ENCODE measurements around the gene REPIN1.
A peak's percentile ranks its signal among the peaks of the same experiment; 100 is the strongest.

Gene REPIN1

DNA sequence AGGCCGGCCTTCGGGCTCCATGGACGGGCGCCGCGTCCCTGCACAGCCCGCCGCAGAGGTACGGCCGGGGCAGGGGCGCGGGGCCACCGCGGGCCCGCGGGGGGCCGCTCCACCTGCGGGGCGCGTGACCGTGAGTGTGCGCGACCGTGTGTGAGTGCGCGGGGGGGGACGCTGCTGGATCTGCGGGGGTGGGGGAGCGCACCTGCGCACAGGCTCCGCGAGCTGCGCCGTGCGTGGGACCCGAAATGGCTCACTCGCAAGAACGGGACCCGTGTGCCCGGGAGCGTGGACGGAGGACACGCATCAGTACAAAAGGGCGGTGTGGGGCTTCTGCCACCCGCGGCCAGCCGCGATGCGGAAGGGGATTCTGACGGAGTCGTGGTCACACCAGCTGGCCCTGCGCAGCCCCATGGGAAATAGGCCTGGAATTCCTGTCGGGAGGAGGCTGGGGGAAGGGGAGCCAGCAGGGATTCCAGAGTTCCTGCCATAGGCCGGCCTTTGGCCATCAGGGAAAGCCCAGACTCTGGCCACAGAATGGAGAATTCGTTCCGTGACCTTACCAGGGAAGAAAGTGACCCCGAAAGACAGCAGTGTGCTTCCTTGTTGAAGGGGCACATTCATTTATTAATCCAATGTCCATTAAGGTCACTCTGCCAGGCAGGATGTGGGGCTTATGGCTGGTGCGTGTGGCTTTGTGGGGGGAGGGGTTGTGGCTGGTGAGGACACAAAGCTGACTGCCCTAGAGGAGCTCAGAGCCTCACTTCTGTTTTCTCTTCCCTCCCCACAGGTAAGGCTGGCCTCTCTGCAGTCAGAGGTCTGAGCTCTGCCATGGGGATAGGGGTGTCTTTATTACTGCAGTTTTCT, 494 bp downstream of the REPIN1 start:
- peak; percentile 10 for ATAC-seq (ENCODE audit: insufficient read depth, low read depth)
- H3K27ac ChIP-seq (ENCODE audit: low read length), result peak overlapping the region; percentile 97
- peaks cover 25% of the 10 kb centered on the region for H4K20me1 ChIP-seq (ENCODE audit: insufficient read depth, low read length)
- DNase-seq, result peak; percentile 75
- H3K27me3 ChIP-seq (ENCODE audit: insufficient read depth, low read length, poor library complexity), result no peaks in the 10 kb centered on the region
- TF ChIP-seq CTCF (IDR thresholded peaks at IDR 0.05; ENCODE audit: borderline replicate concordance, extremely low read depth, low read length, poor library complexity, severe bottlenecking) (no peak), EZH2 (IDR thresholded peaks at IDR 0.05; ENCODE audit: borderline replicate concordance, low read depth, low read length, severe bottlenecking) (no peak)
- peaks cover 66% of the 10 kb centered on the region for H3K4me1 ChIP-seq (ENCODE audit: insufficient read depth, low read length)
- H2AFZ ChIP-seq (ENCODE audit: low read depth, low read length), result no peak overlapping the region
- peaks cover 96% of the 10 kb centered on the region for H3K79me2 ChIP-seq (ENCODE audit: insufficient read depth, low read length)
- peak overlapping the region; percentile 83 for H3K4me2 ChIP-seq (ENCODE audit: insufficient read depth, low read length)
- peak overlapping the region; percentile 61 to 66 for H3K4me3 ChIP-seq (ENCODE audit: low read depth in 1 of 2, low read length in 2 of 2)
- H3K9me3 ChIP-seq (ENCODE audit: insufficient read depth, low read length, severe bottlenecking), result no peaks in the 10 kb centered on the region
- H3K36me3 ChIP-seq (ENCODE audit: insufficient read depth, low read length), result peaks cover 54% of the 10 kb centered on the region
- peak overlapping the region; percentile 95 for H3K9ac ChIP-seq (ENCODE audit: low read depth, low read length)

DNA sequence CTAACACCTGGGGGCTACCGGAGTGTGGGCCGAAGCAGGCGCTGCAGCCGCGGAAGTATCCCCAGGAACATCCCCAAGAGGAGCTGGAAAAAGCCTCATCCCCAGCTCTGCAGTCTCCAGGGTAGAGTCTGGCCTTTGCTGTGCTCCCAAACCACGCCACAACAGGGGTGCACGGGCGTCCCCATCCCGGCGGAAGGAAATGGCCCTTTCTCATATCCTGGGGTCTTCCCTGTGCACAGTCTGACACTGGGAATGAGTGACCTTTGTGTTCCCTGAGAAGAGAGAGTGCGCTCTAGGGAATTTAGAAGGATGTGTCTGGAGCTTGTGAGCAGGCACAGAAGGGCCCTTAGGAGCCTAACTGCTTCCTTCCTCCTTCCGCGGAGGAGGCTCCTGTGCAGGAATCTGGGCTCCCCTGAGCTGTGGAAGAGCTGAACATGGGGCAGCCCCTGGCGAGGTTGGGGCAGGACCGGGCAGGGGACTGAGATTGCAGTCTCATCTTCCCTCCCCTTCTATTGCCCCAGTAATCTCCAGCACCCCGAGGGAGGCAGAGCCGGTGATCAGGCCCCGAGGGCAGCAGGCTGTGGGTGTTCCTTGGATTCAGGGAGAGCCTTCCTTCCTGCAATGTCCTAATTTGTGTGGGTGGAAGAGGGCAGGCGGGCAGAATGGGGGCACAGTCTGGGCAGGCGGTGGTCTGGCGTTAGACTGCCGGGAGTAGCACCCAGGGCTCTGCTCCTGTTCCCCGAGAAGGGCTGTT, 1.3 kb downstream of the REPIN1 start:
- peaks cover 66% of the 10 kb centered on the region for H3K4me1 ChIP-seq (ENCODE audit: insufficient read depth, low read length)
- peak overlapping the region; percentile 97 for H3K27ac ChIP-seq (ENCODE audit: low read length)
- H3K9ac ChIP-seq (ENCODE audit: low read depth, low read length), result peak overlapping the region; percentile 95
- H3K79me2 ChIP-seq (ENCODE audit: insufficient read depth, low read length), result peaks cover 95% of the 10 kb centered on the region
- H3K4me2 ChIP-seq (ENCODE audit: insufficient read depth, low read length), result peak overlapping the region; percentile 83
- H2AFZ ChIP-seq (ENCODE audit: low read depth, low read length), result no peak overlapping the region
- peaks cover 61% of the 10 kb centered on the region for H3K36me3 ChIP-seq (ENCODE audit: insufficient read depth, low read length)
- no peaks in the 10 kb centered on the region for H3K9me3 ChIP-seq (ENCODE audit: insufficient read depth, low read length, severe bottlenecking)
- H4K20me1 ChIP-seq (ENCODE audit: insufficient read depth, low read length), result peaks cover 30% of the 10 kb centered on the region
- no peak for TF ChIP-seq EZH2 (IDR thresholded peaks at IDR 0.05; ENCODE audit: borderline replicate concordance, low read depth, low read length, severe bottlenecking)
- peak; percentile 7 for TF ChIP-seq CTCF (IDR thresholded peaks at IDR 0.05; ENCODE audit: borderline replicate concordance, extremely low read depth, low read length, poor library complexity, severe bottlenecking)
- no peaks in the 10 kb centered on the region for H3K27me3 ChIP-seq (ENCODE audit: insufficient read depth, low read length, poor library complexity)
- DNase-seq (peak; percentile 46), ATAC-seq (ENCODE audit: insufficient read depth, low read depth) (no peak)
- peak overlapping the region; percentile 61 to 66 for H3K4me3 ChIP-seq (ENCODE audit: low read depth in 1 of 2, low read length in 2 of 2)

GRCh38 chr7:150370612-150371071, 2.0 kb downstream of the REPIN1 start:
- Histone ChIP-seq H2AFZ (ENCODE audit: low read depth, low read length) (no peak overlapping the region), H4K20me1 (ENCODE audit: insufficient read depth, low read length) (peaks cover 30% of the 10 kb centered on the region), H3K4me3 (ENCODE audit: low read depth in 1 of 2, low read length in 2 of 2) (peak overlapping the region; percentile 61 to 66), H3K79me2 (ENCODE audit: insufficient read depth, low read length) (peaks cover 95% of the 10 kb centered on the region), H3K9ac (ENCODE audit: low read depth, low read length) (peak overlapping the region; percentile 95), H3K9me3 (ENCODE audit: insufficient read depth, low read length, severe bottlenecking) (no peaks in the 10 kb centered on the region), H3K36me3 (ENCODE audit: insufficient read depth, low read length) (peaks cover 64% of the 10 kb centered on the region), H3K4me2 (ENCODE audit: insufficient read depth, low read length) (peak overlapping the region; percentile 83), H3K4me1 (ENCODE audit: insufficient read depth, low read length) (peaks cover 65% of the 10 kb centered on the region), H3K27ac (ENCODE audit: low read length) (peak overlapping the region; percentile 97), H3K27me3 (ENCODE audit: insufficient read depth, low read length, poor library complexity) (no peaks in the 10 kb centered on the region)
- ATAC-seq (ENCODE audit: insufficient read depth, low read depth) (peak; percentile 5; the same call in 2 of the 3 replicates), DNase-seq (peak; percentile 64)
- no peak for TF ChIP-seq CTCF (IDR thresholded peaks at IDR 0.05; ENCODE audit: borderline replicate concordance, extremely low read depth, low read length, poor library complexity, severe bottlenecking)
- no peak for TF ChIP-seq EZH2 (IDR thresholded peaks at IDR 0.05; ENCODE audit: borderline replicate concordance, low read depth, low read length, severe bottlenecking)

Data from DND-41 (cell line).